ENCODE results near the gene RASSF4.

RASSF4 gene

DNA sequence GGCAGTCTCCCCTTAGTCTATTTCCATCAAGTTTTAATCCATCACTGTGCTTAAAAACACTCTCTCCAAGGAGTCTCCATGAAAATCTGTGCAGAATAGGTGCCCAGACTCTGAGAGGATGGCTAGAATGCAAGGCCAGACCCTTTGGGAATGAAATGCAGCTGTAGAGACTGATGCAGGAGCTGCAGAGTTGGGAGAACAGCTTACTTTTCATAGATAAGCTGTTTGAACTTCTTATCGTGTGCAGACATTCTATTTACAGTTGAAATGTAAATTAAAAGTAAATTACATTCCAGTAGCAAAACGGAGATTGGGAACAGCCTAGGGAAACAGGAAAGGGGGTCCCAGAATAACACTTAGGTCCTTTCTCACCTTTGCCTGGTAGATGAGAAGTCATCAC lies 56.0 kb downstream of the RASSF4 start:
- DNase-seq, result no peak

DNA sequence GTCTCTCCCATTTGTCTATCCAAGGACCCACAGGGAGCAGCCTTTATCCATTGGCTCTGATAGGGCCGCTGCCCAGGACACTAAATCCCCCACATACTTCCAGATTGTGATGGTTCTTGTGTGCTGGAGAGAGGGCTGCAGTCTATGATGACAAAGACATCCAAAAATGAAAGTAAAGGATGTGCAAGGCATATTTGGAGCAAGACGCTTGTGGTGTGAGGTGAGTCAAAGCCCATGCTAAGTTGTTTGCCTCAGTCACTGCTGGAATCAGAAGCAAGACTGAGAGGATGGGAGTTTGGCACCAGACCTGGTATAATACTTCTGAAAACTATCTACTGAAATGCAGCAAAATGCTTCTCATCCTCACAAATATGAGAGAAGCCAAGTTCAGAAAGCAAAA lies 63.8 kb downstream of the RASSF4 start:
- no peak for DNase-seq

DNA sequence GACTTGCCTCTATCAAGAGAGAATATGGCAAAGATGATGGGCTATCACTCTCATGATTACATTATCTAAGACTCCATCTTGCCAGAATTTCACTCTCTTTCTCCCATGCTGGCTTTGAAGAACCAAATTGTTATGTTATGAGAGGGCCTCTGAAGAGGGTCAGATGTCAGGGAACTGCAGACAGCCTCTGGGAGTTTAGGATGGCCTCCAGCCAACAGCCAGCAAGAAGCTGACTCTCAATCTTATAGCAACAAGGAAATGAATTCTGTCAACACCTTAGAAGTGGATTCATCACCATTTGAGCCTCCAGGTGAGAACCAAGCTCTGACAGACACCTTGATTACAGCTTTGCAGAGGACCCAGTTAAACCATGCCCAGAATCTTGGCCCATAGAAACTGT lies 74.7 kb downstream of the RASSF4 start:
- DNase-seq, result no peak

DNA sequence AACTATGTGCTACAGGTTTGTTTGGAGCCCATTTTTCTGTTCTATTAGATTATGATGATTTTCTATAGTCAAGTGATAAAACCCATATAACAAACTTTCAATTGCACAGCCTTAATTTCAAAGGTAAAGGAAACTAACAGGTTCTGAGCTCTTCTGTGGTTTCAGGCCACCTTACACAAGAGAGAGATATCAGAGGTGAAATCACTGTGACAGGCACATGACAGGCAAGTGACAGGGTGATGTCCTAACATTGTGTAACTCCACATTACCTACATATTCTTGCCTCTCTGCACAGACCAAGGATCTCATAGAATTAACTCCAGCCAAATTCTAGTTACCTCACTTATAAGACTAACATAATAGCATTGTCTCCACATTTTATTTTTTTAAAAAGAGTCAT lies 76.1 kb downstream of the RASSF4 start:
- no peak for DNase-seq

DNA sequence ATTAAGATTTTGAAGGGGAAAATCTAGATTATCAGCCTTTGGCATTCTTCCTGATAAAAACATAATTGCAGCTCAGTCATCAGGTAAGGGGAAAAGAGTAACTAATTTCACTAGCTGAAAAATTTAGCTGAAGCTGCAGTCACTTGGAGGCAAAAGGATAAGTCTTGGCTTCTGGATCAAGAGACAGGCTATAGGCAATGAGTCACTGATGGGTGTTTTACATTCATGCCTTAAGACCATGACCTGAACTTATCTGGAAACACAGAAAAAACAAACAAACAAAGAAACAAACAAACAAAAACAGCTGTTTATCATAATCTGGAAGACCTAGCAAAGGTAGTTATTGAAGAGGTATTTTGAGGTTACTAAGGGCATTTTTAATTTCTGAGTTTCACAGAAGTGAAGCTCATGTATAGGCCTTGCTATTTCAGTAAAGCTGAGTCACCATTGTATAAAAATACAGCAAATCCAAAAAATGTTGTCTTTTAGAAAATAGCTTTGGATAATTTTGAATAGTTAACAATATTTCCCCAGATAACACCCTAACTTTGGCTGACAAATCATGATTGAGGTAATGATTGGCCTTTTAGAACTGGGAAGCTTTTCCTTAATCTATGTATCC lies 81.4 kb downstream of the RASSF4 start:
- no peak for DNase-seq

DNA sequence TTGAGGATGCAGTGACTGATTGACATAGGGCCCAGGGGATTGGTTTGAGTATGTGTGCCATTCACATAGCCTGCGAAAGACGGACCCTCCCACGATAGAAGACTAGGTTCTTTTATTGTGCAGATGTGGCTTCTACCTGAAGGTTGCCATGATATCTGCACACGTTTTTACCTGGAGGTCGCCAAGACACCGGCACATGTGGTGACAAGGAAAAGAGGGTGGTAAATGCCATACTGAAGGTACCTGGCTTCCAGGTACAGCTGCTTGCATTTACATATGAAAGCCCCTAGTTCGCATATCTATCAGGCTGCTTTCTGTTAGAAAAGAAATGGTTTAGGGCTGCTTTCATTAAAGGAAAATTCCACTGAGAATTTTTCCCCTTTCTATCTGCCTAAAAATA lies 84.7 kb downstream of the RASSF4 start:
- DNase-seq, result no peak

Data from SHP77 (cell line).